Upper lobe of left lung (tissue), 6 donors: ENCODE results near the gene ODF4. TPM values are rescaled to one million over a fixed set of nuclear protein-coding genes. Genes with fewer than 3 reads are reported as not detected.
A peak's percentile ranks its signal among the peaks of the same experiment; 100 is the strongest.

Experiments used
- ATAC-seq, 2 donors: fragments of 200-7000 bp; cut with Tn5 transposase; one replicate each; pipeline ENCODE4 v1.9.1; 2022; ENCODE audit warnings: mild to moderate bottlenecking in 2 of 2, moderate library complexity in 2 of 2; ENCODE audit not compliant: low FRiP score in 2 of 2
- DNase-seq, 2 donors: peaks; one replicate each; pipeline ENCODE4 v3.0.0-alpha.2; 2019 to 2020
- H3K27ac ChIP-seq, 4 donors: fragments of 200-600 bp; sonication (generic); one replicate each; pipeline ENCODE4 v1.5.1; 2016 to 2019
- H3K27me3 ChIP-seq, 4 donors: fragments of 200-600 bp; sonication (generic); one replicate each; pipeline ENCODE4 v1.5.1; 2017 to 2019
- H3K36me3 ChIP-seq, 4 donors: fragments of 200-600 bp; sonication (generic); one replicate each; pipeline ENCODE4 v1.5.1; 2016 to 2019
- H3K4me1 ChIP-seq, 4 donors: fragments of 200-600 bp; sonication (generic); one replicate each; pipeline ENCODE4 v1.5.1; 2018 to 2019
- H3K4me3 ChIP-seq, 4 donors: fragments of 200-600 bp; sonication (generic); one replicate each; pipeline ENCODE4 v1.5.1; 2017 to 2019; ENCODE audit warnings: mild to moderate bottlenecking in 2 of 4, moderate library complexity in 1 of 4
- H3K9me3 ChIP-seq, 4 donors: fragments of 200-600 bp; sonication (generic); one replicate each; pipeline ENCODE4 v1.5.1; 2018 to 2019
- EP300 ChIP-seq, 4 donors: sonication (generic); formaldehyde crosslinking; IDR thresholded peaks; one replicate each; pipeline ENCODE4 v1.5.1; 2017; ENCODE audit warnings: antibody characterized with exemption in 4 of 4, control low read depth in 2 of 4
- POLR2A ChIP-seq, 4 donors: fragments of 450-650 bp; IDR thresholded peaks; one replicate each; pipeline ENCODE4 v1.5.1; 2016 to 2017; ENCODE audit warnings: antibody characterized with exemption in 4 of 4, mild to moderate bottlenecking in 2 of 4
- POLR2AphosphoS5 ChIP-seq, 2 donors: sonication (generic); formaldehyde crosslinking; IDR thresholded peaks; one replicate each; pipeline ENCODE4 v1.5.1; 2017; ENCODE audit warnings: antibody characterized with exemption in 2 of 2
- WGBS, 2 donors: methylation state at CpG; one replicate each; pipeline ENCODE4 v1.1.5; 2017 to 2018; 5-methylcytosine and 5-hydroxymethylcytosine counted together
- total RNA-seq, 6 donors: library from RNA; depleted of rRNA in 4 of 6; stranded (reverse); fragments of >200 nt in 4 of 6; gene quantifications; one replicate each; pipeline versions ENCODE4 v1.1.0 to v1.2.1, GENCODE V29; 2016 to 2021
- TF ChIP-seq, protein P1 (sequence below), 6 experiments: fragments of 450-650 bp in 4 of 6; fragments of 200-600 bp in 2 of 6; sonication (generic) in 2 of 6; IDR thresholded peaks; one replicate each; pipeline ENCODE4 v1.5.1; 2016 to 2019; ENCODE audit warnings: antibody characterized with exemption in 6 of 6
- donor health status: DM: no; HTN: no; CAD: no; lungs with moderate emphysema.
- donor health status: DM: no; HTN: yes; CAD: no; lungs with severe emphysema.

The ODF4 gene
- total RNA-seq, 6 donors from 2014 or later = not detected

DNA sequence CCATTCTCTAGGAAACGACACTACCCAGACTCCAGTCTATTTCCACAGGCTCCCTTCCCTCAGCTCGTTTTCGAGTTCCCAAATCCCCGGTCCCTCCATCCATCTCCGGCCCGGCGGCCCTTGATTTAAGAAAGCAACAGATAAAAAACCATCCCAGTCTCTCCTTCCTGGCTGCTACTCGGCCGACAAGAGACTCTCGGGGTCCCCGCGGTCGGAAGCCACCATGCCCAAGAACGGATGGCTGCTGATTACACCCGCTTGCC, 43.2 kb downstream of the ODF4 start:
- Histone ChIP-seq H3K27me3 (no peaks in the 10 kb centered on the region), H3K4me3 (peak overlapping the region; percentile 67 to 97 (median 80)), H3K9me3 (no peaks in the 10 kb centered on the region), H3K4me1 (peaks cover 39 to 43% (median 41%) of the 10 kb centered on the region in 4 donors), H3K36me3 (peaks cover 27 to 42% (median 39%) of the 10 kb centered on the region in 4 donors), H3K27ac (peak overlapping the region; percentile 81 to 93 (median 90))
- DNase-seq (no peak), ATAC-seq (peak in 1 of 2 donors; percentile 31)
- 0 to 1% methylated on average over 10 to 15 of the region's 15 CpGs for WGBS, 2 donors
- TF ChIP-seq EP300 (IDR thresholded peaks at IDR 0.05) (no peak), POLR2AphosphoS5 (IDR thresholded peaks at IDR 0.05) (no peak), POLR2A (IDR thresholded peaks at IDR 0.05) (peak in 2 of 4 donors; percentile 66 to 84)

DNA sequence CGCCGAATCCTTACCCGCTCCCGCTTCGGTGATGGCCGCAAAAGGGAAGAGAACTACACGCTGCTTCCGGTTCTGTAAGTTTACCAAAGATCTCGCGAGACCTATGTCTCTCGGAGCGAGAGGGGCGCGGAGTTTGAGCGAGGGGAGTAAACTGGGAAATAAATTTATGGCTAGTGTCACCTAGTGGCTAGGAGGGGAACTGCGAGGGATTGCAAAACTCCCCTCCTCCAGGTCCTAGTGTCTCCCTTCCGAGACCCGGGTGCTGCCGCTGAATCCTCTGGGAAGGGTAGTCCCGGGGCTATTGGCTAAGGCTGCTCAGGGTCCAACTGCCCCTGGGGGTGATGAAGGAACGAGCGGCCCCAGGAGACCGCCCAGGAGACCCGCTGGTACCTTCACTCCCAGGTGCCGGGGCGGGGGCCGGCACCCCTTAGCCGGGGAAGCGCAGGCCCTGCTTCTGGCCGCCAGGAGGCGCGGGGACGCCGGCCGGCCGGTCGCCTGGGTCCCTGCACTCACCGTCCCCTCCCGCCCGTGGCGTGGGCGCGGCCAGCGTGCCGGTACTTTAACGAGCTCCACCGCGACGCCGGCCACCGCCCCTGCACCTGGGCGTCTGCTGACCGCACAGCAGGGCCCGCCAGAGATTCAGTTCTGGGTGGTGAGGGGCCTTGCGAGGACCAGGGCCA, 43.6 kb downstream of the ODF4 start, which contains the start of gene RPL26:
Gene RPL26 (minus strand): TSS at position 51 of the 680 bp plus-strand sequence. CDS start 883 bp downstream, outside the sequence.
- Histone ChIP-seq H3K36me3 (peaks cover 25 to 37% (median 34%) of the 10 kb centered on the region in 4 donors), H3K4me1 (peaks cover 39 to 43% (median 41%) of the 10 kb centered on the region in 4 donors), H3K4me3 (peak within 1 kb of the TSS; percentile 67 to 97 (median 80)), H3K27me3 (no peaks in the 10 kb centered on the region), H3K27ac (peak within 1 kb of the TSS; percentile 81 to 93 (median 90)), H3K9me3 (no peaks in the 10 kb centered on the region)
- TF ChIP-seq POLR2A (IDR thresholded peaks at IDR 0.05) (peak in 2 of 4 donors; percentile 3 to 88), EP300 (IDR thresholded peaks at IDR 0.05) (no peak), POLR2AphosphoS5 (IDR thresholded peaks at IDR 0.05) (peak; percentile 86 to 96)
- TF ChIP-seq, protein P1, sequence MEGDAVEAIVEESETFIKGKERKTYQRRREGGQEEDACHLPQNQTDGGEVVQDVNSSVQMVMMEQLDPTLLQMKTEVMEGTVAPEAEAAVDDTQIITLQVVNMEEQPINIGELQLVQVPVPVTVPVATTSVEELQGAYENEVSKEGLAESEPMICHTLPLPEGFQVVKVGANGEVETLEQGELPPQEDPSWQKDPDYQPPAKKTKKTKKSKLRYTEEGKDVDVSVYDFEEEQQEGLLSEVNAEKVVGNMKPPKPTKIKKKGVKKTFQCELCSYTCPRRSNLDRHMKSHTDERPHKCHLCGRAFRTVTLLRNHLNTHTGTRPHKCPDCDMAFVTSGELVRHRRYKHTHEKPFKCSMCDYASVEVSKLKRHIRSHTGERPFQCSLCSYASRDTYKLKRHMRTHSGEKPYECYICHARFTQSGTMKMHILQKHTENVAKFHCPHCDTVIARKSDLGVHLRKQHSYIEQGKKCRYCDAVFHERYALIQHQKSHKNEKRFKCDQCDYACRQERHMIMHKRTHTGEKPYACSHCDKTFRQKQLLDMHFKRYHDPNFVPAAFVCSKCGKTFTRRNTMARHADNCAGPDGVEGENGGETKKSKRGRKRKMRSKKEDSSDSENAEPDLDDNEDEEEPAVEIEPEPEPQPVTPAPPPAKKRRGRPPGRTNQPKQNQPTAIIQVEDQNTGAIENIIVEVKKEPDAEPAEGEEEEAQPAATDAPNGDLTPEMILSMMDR (IDR thresholded peaks at IDR 0.05) = peak; percentile 98 to 100 (median 99)
- ATAC-seq (peak; percentile 97 to 98), DNase-seq (peak; percentile 95 to 98)
- 0% methylated on average over 35 to 36 of the region's 55 CpGs for WGBS, 2 donors

DNA sequence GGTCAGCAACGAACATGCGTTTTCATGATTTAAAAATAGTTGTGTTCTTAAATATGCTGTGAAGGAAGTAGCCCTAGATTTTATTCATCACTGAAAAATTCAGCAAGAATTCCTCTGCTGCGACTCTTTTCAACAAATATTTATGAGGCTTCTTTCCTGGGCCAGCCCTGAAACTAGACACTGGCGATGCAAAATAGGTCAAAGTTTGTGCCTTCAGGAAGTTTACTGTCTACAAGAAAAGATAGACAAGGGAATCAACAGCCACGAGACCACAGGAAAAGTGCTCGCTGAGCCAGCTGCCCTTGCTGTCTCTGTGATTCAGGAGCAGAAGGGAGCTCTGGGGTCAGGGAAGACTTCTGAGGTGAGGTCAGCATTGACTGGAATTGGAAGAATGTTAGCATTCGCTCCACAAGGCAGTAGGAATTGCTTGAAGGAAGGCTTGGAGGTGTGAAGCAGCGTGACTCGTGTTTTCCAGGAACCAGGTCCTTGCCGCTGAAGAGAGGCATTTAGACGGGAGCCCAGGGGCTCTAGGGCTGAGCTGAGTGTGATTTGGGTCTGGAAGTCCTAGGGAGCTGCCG, 45.2 kb downstream of the ODF4 start:
- peak overlapping the region in 3 of 4 donors; percentile 4 to 64 (median 26) for H3K27ac ChIP-seq
- TF ChIP-seq, protein P1 (IDR thresholded peaks at IDR 0.05) = no peak
- peaks cover 37 to 41% (median 39%) of the 10 kb centered on the region in 4 donors for H3K4me1 ChIP-seq
- peak overlapping the region in 1 of 4 donors; percentile 97 for H3K4me3 ChIP-seq
- DNase-seq (no peak), ATAC-seq (no peak)
- no peaks in the 10 kb centered on the region for H3K9me3 ChIP-seq
- H3K27me3 ChIP-seq = no peaks in the 10 kb centered on the region
- H3K36me3 ChIP-seq = peaks cover 12 to 21% (median 18%) of the 10 kb centered on the region in 4 donors
- WGBS, 2 donors = 61 to 72% methylated on average over 12 of the region's 12 CpGs

DNA sequence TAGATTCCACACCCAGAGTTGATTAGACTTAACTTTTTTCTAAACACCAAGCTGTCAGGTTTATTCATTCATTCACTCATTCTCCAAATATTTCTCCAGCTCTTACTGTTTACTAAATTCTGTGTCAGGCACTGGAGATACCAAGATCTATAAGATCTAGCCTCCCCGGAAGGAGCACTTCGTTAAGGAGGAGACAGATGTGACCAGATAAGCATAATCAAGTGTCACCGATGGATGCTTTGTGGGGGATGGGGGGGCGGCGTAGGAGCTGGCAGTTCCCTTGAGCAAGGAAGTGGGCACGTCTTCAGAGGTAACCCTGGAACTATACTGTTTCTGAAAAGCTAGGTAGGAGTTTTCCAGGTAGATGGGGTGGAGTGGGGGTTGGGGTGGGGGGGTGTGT, 47.2 kb downstream of the ODF4 start:
- WGBS, 2 donors = 56 to 77% methylated on average over 6 of the region's 6 CpGs

More for the DNA sequence above, 47.2 kb downstream of the ODF4 start:
- no peak overlapping the region for H3K4me3 ChIP-seq
- peaks cover 17 to 25% (median 20%) of the 10 kb centered on the region in 4 donors for H3K4me1 ChIP-seq
- ATAC-seq = no peak
- H3K36me3 ChIP-seq = peaks cover 0 to 2% (median 0%) of the 10 kb centered on the region in 4 donors
- no peaks in the 10 kb centered on the region for H3K9me3 ChIP-seq
- no peak for TF ChIP-seq POLR2AphosphoS5 (IDR thresholded peaks at IDR 0.05)
- TF ChIP-seq POLR2A (IDR thresholded peaks at IDR 0.05) = no peak
- TF ChIP-seq EP300 (IDR thresholded peaks at IDR 0.05) = no peak
- TF ChIP-seq, protein P1 (IDR thresholded peaks at IDR 0.05) = no peak
- H3K27ac ChIP-seq = no peak overlapping the region
- H3K27me3 ChIP-seq = no peaks in the 10 kb centered on the region
- no peak for DNase-seq
